ENCODE measurements around the gene RTTN. TPM values are rescaled to one million over a fixed set of nuclear protein-coding genes. Genes with fewer than 3 reads are reported as not detected.

Gene RTTN
- total RNA-seq, 4 donors from 2014 or later: 5.2 to 27.9 (median 10.5) TPM

- Histone ChIP-seq H3K4me1 (no peaks in the 10 kb centered on the region), H3K36me3 (peaks cover 0 to 9% of the 10 kb centered on the region in 2 donors), H3K27ac (no peak overlapping the region), H3K27me3 (no peaks in the 10 kb centered on the region), H3K4me3 (no peak overlapping the region), H3K9me3 (no peaks in the 10 kb centered on the region)
- ATAC-seq: no peak
- no peak for TF ChIP-seq POLR2AphosphoS5 (IDR thresholded peaks at IDR 0.05)
- no peak for TF ChIP-seq POLR2A (IDR thresholded peaks at IDR 0.05)
- TF ChIP-seq CTCF (IDR thresholded peaks at IDR 0.05): no peak
- TF ChIP-seq EP300 (IDR thresholded peaks at IDR 0.05): no peak
- 96% methylated on average over 4 of the region's 4 CpGs for WGBS, 2 donors (ENCODE audit: low coverage in 1 of 2)
Measured at GRCh38 chr18:70169747-70170146, 35.7 kb downstream of the RTTN start.

- Histone ChIP-seq H3K36me3 (peaks cover 0 to 12% of the 10 kb centered on the region in 2 donors), H3K4me1 (no peaks in the 10 kb centered on the region), H3K27ac (no peak overlapping the region), H3K4me3 (no peak overlapping the region), H3K27me3 (no peaks in the 10 kb centered on the region), H3K9me3 (no peaks in the 10 kb centered on the region)
- ATAC-seq: no peak
- WGBS, 2 donors (ENCODE audit: low coverage in 1 of 2): 44 to 71% methylated on average over 3 of the region's 3 CpGs
- no peak for TF ChIP-seq CTCF (IDR thresholded peaks at IDR 0.05)
- TF ChIP-seq POLR2A (IDR thresholded peaks at IDR 0.05): no peak
- TF ChIP-seq POLR2AphosphoS5 (IDR thresholded peaks at IDR 0.05): no peak
- no peak for TF ChIP-seq EP300 (IDR thresholded peaks at IDR 0.05)
Measured at GRCh38 chr18:70166668-70167067, 38.8 kb downstream of the RTTN start.

GRCh38 chr18:70165936-70166335, 39.6 kb downstream of the RTTN start:
- H3K9me3 ChIP-seq: no peaks in the 10 kb centered on the region
- WGBS, 2 donors (ENCODE audit: low coverage in 1 of 2): 78 to 88% methylated on average over 3 of the region's 3 CpGs
- H3K4me1 ChIP-seq: no peaks in the 10 kb centered on the region
- no peak overlapping the region for H3K4me3 ChIP-seq
- no peak overlapping the region for H3K27ac ChIP-seq
- TF ChIP-seq POLR2A (IDR thresholded peaks at IDR 0.05): no peak
- TF ChIP-seq EP300 (IDR thresholded peaks at IDR 0.05): no peak
- no peak for TF ChIP-seq POLR2AphosphoS5 (IDR thresholded peaks at IDR 0.05)
- TF ChIP-seq CTCF (IDR thresholded peaks at IDR 0.05): no peak
- no peaks in the 10 kb centered on the region for H3K27me3 ChIP-seq
- no peak for ATAC-seq
- H3K36me3 ChIP-seq: peaks cover 0 to 14% of the 10 kb centered on the region in 2 donors

- Histone ChIP-seq H3K9me3 (no peaks in the 10 kb centered on the region), H3K27ac (no peak overlapping the region), H3K4me3 (no peak overlapping the region), H3K4me1 (no peaks in the 10 kb centered on the region), H3K36me3 (peaks cover 0 to 28% of the 10 kb centered on the region in 2 donors), H3K27me3 (no peaks in the 10 kb centered on the region)
- WGBS, 2 donors (ENCODE audit: low coverage in 1 of 2): 94 to 100% methylated on average over 1 of the region's 1 CpG
- ATAC-seq: no peak
- TF ChIP-seq POLR2A (IDR thresholded peaks at IDR 0.05) (no peak), POLR2AphosphoS5 (IDR thresholded peaks at IDR 0.05) (no peak), CTCF (IDR thresholded peaks at IDR 0.05) (no peak)
Measured at GRCh38 chr18:70160073-70160678, 45.3 kb downstream of the RTTN start.

GRCh38 chr18:70158992-70159717, 46.3 kb downstream of the RTTN start:
- no peaks in the 10 kb centered on the region for H3K9me3 ChIP-seq
- no peaks in the 10 kb centered on the region for H3K27me3 ChIP-seq
- peaks cover 0 to 28% of the 10 kb centered on the region in 2 donors for H3K36me3 ChIP-seq
- H3K4me3 ChIP-seq: no peak overlapping the region
- WGBS, 2 donors (ENCODE audit: low coverage in 1 of 2): 85 to 90% methylated on average over 2 to 3 of the region's 3 CpGs
- no peak overlapping the region for H3K27ac ChIP-seq
- ATAC-seq: no peak
- H3K4me1 ChIP-seq: no peaks in the 10 kb centered on the region
- TF ChIP-seq EP300 (IDR thresholded peaks at IDR 0.05) (no peak), CTCF (IDR thresholded peaks at IDR 0.05) (no peak), POLR2A (IDR thresholded peaks at IDR 0.05) (no peak), POLR2AphosphoS5 (IDR thresholded peaks at IDR 0.05) (no peak)

Measured in gastroesophageal sphincter (tissue), 4 donors.